ENCODE data around the gene RTP5. TPM values are rescaled to one million over a fixed set of nuclear protein-coding genes. Genes with fewer than 3 reads are reported as not detected.

The RTP5 gene
- total and polyA plus RNA-seq, 3 experiments from 2014 or later, result 0.11 to 0.23 (median 0.18) TPM

DNA sequence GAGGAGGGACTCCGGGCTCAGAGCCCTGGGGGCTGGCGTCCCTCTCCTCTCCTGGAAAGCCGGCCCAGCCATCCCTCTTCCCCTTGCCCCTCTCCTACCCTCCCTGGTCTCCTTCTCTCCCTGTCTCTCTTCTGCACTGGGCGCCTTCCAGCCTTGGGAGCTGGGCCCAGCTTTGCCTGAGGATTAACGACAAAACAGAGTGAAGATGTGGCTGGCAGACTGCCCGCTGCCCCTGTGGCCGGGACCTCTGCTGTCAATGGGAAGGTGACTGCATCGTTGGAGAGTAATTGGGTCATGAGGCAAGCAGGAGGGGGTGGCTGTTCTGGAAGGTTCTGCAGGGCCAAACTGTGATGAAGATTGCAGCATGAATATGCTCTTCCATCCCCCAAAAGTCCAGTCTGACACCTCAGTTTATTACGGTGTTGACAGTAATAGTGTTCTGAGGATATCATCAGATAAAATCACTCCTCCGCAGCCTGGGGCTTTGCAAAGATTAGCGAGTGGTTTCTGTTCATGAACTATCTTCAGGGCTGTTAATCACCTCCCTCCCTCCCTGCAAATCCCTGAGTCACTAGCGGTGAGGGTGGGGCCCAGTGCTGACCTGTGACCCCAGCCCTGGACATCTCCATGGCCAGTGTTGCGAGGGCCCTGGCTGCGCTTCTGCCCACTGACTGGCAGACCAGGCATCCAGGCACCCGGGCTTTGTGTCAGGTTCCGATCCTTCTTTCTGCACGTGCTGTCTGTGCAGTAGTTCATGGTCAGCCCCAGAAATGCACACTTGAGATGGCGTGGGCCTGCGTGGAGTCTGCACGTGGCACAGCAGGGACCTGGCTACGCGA, 23.0 kb downstream of the RTP5 start:
- ChIA-PET CTCF (no interaction called here), POLR2A (no interaction called here)
- peaks cover 0 to 31% (median 9%) of the 10 kb centered on the region in 3 donors for H3K36me3 Mint-ChIP-seq
- H3K36me3 ChIP-seq (ENCODE audit: insufficient read depth, low read length), result no peaks in the 10 kb centered on the region
- H3K4me3 ChIP-seq (ENCODE audit: low read length), result no peak overlapping the region
- H3K27ac ChIP-seq (ENCODE audit: low read depth, low read length), result no peak overlapping the region
- H3K27me3 Mint-ChIP-seq, result peaks cover 0 to 2% of the 10 kb centered on the region in 2 donors
- no peak for DNase-seq
- no peaks in the 10 kb centered on the region for H3K27me3 ChIP-seq (ENCODE audit: insufficient read depth, low read length, poor library complexity, severe bottlenecking)
- H3K4me3 Mint-ChIP-seq, result no peak overlapping the region
- peaks cover 17 to 48% (median 18%) of the 10 kb centered on the region in 3 donors for H3K4me1 Mint-ChIP-seq
- no peak overlapping the region for H3K27ac Mint-ChIP-seq
- no peaks in the 10 kb centered on the region for H3K9me3 ChIP-seq (ENCODE audit: low read length)
- peaks cover 3% of the 10 kb centered on the region for H3K4me1 ChIP-seq (ENCODE audit: insufficient read depth, low read length)
- H3K9me3 Mint-ChIP-seq, result peaks cover 0 to 3% (median 0%) of the 10 kb centered on the region in 5 donors

DNA sequence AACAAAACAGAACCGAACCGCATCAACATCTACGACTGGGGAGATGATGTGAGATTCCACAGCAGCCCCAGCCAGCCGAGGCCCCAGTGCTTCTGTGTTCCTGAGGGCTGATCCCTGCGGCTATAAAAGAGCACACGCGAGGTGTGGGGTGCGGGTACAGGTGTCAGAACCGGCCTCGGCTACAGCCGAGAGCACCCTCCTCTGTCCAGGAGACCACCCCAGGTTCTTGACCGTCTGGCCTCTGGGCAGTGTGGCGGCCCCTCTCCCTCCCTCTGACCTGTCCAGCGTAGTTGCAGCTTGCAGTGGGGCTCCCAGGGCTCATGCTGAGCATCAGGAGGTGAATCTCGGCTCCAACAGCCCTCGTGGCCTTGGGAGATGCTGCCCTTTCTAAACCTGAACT, 23.7 kb downstream of the RTP5 start:
- Mint-ChIP-seq H3K27me3 (peaks cover 0 to 2% of the 10 kb centered on the region in 2 donors), H3K36me3 (peaks cover 0 to 33% (median 11%) of the 10 kb centered on the region in 3 donors), H3K9me3 (peaks cover 0 to 3% (median 0%) of the 10 kb centered on the region in 5 donors), H3K4me3 (no peak overlapping the region), H3K4me1 (peaks cover 11 to 43% (median 14%) of the 10 kb centered on the region in 3 donors), H3K27ac (no peak overlapping the region)
- ChIA-PET CTCF (no interaction called here), POLR2A (no interaction called here)
- Histone ChIP-seq H3K27ac (ENCODE audit: low read depth, low read length) (no peak overlapping the region), H3K4me3 (ENCODE audit: low read length) (no peak overlapping the region), H3K4me1 (ENCODE audit: insufficient read depth, low read length) (no peaks in the 10 kb centered on the region), H3K27me3 (ENCODE audit: insufficient read depth, low read length, poor library complexity, severe bottlenecking) (no peaks in the 10 kb centered on the region), H3K9me3 (ENCODE audit: low read length) (no peaks in the 10 kb centered on the region), H3K36me3 (ENCODE audit: insufficient read depth, low read length) (no peaks in the 10 kb centered on the region)
- no peak for DNase-seq

DNA sequence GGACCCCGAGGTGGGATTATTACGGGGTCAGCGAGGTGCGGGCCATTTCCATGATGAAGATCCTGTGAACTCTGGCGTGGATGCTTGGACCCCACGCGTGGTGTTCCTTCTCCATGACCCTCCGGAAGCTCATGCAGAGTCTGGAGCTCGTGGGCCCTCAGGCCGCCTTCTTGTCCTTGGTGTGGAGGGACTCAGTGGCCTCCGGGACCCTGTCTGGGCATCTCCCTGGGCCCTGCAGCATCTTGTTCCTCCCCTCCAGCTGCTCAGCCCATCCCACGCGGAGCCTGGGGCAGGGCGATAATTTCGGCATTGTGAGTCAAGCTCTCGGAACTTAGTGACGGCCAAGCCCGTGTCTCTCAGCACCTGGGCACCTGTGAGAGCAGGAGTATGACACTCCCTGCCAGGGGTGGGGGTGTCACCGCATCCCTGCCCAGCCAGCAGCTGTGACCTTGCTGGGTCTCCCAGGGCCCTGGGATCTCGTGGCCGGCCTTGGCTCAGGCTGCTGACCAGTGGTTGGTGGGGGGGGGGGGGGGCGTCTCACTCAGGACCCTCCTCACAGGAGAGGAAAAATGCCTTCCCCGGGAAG, 24.6 kb downstream of the RTP5 start:
- Histone ChIP-seq H3K27me3 (ENCODE audit: insufficient read depth, low read length, poor library complexity, severe bottlenecking) (no peaks in the 10 kb centered on the region), H3K9me3 (ENCODE audit: low read length) (no peaks in the 10 kb centered on the region), H3K4me3 (ENCODE audit: low read length) (no peak overlapping the region), H3K4me1 (ENCODE audit: insufficient read depth, low read length) (no peaks in the 10 kb centered on the region), H3K36me3 (ENCODE audit: insufficient read depth, low read length) (no peaks in the 10 kb centered on the region), H3K27ac (ENCODE audit: low read depth, low read length) (no peak overlapping the region)
- H3K4me3 Mint-ChIP-seq, result no peak overlapping the region
- H3K4me1 Mint-ChIP-seq, result peaks cover 6 to 38% (median 9%) of the 10 kb centered on the region in 3 donors
- POLR2A ChIA-PET, result no interaction called here
- CTCF ChIA-PET, result interaction anchor here (1.1 to 1.3 kb wide), 2 partner anchors 15 to 299 kb away, joined by 3 to 4 read pairs; no protein-coding TSS in a partner anchor
- H3K36me3 Mint-ChIP-seq, result peaks cover 0 to 34% (median 11%) of the 10 kb centered on the region in 3 donors
- peaks cover 0 to 2% of the 10 kb centered on the region in 2 donors for H3K27me3 Mint-ChIP-seq
- H3K27ac Mint-ChIP-seq, result no peak overlapping the region
- peak in 1 of 5 donors; percentile 46 for DNase-seq
- H3K9me3 Mint-ChIP-seq, result peaks cover 0 to 3% (median 0%) of the 10 kb centered on the region in 5 donors

DNA sequence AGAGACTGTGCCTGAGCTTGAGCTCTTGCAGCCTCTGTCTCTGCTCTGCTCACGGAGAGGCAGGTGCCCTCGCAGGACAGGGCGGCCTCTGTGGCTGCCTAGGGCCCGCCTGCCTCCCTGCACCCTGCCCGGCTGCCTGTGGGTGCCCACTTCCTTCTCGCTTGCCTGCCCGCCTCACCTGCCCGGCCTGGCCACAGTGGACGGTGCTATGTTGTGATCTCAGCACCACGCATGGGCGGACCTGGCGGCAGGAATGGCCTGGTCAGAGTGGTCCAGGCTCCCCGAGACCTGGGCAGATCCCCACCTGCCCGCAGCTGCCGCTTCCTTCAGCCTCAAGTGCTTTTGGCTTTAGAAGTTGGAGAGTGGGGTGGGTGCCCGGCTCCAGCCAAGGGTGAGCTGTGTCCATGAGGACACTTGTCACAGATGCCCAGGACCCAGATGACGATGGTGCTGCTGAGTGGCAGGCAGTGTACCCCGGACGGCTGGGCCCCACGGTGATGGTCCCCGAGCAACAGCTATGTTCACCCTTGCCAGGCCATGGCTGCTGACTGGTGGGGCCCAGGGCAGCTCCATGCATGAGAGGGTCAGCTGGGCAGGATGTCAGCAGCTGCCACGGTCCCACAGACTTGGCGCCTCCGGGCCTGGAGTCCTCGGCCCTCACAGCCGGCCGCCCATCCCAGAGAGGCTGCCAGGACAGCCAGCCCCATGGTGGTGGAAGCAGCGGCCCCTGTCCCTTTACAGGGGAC, 25.3 kb downstream of the RTP5 start:
- ChIA-PET CTCF (interaction anchor here (1.1 to 1.3 kb wide), 2 partner anchors 16 to 299 kb away, joined by 3 to 4 read pairs; no protein-coding TSS in a partner anchor), POLR2A (no interaction called here)
- H3K4me3 Mint-ChIP-seq, result peak overlapping the region in 1 of 7 donors; percentile 27
- Histone ChIP-seq H3K9me3 (ENCODE audit: low read length) (no peaks in the 10 kb centered on the region), H3K36me3 (ENCODE audit: insufficient read depth, low read length) (no peaks in the 10 kb centered on the region), H3K27me3 (ENCODE audit: insufficient read depth, low read length, poor library complexity, severe bottlenecking) (no peaks in the 10 kb centered on the region), H3K27ac (ENCODE audit: low read depth, low read length) (no peak overlapping the region), H3K4me1 (ENCODE audit: insufficient read depth, low read length) (no peaks in the 10 kb centered on the region), H3K4me3 (ENCODE audit: low read length) (no peak overlapping the region)
- H3K36me3 Mint-ChIP-seq, result peaks cover 0 to 31% (median 7%) of the 10 kb centered on the region in 3 donors
- peaks cover 0 to 2% of the 10 kb centered on the region in 2 donors for H3K27me3 Mint-ChIP-seq
- peaks cover 0 to 3% (median 0%) of the 10 kb centered on the region in 5 donors for H3K9me3 Mint-ChIP-seq
- peaks cover 0 to 31% (median 2%) of the 10 kb centered on the region in 3 donors for H3K4me1 Mint-ChIP-seq
- no peak for DNase-seq
- H3K27ac Mint-ChIP-seq, result peak overlapping the region in 1 of 8 donors; percentile 72

DNA sequence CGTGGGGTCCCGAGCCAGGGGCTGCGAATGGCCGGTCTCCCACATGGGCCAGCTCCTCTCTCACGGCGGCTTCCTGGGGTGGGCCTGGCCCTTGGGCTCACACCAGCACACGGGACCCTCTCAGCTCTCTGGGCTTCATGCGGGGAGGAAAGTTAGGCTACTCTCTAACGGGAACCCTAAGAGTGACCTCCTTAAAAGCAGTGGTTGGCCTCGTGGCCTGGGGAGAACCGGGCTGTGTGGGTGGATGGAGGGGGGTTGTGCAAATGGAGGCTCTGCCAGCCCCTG, 25.8 kb downstream of the RTP5 start:
- H3K27me3 ChIP-seq (ENCODE audit: insufficient read depth, low read length, poor library complexity, severe bottlenecking), result no peaks in the 10 kb centered on the region
- ChIA-PET CTCF (interaction anchor here (1.1 kb wide), 1 partner anchor 300 kb away, joined by 4 read pairs; no protein-coding TSS in a partner anchor), POLR2A (no interaction called here)
- Mint-ChIP-seq H3K27ac (peak overlapping the region in 4 of 8 donors; percentile 26 to 72 (median 56)), H3K27me3 (peaks cover 0 to 2% of the 10 kb centered on the region in 2 donors), H3K9me3 (peaks cover 0 to 3% (median 0%) of the 10 kb centered on the region in 5 donors), H3K4me3 (no peak overlapping the region), H3K4me1 (peaks cover 0 to 26% (median 2%) of the 10 kb centered on the region in 3 donors), H3K36me3 (peaks cover 0 to 31% (median 5%) of the 10 kb centered on the region in 3 donors)
- no peaks in the 10 kb centered on the region for H3K4me1 ChIP-seq (ENCODE audit: insufficient read depth, low read length)
- no peak overlapping the region for H3K27ac ChIP-seq (ENCODE audit: low read depth, low read length)
- DNase-seq, result no peak
- H3K36me3 ChIP-seq (ENCODE audit: insufficient read depth, low read length), result no peaks in the 10 kb centered on the region
- no peak overlapping the region for H3K4me3 ChIP-seq (ENCODE audit: low read length)
- H3K9me3 ChIP-seq (ENCODE audit: low read length), result no peaks in the 10 kb centered on the region

DNA sequence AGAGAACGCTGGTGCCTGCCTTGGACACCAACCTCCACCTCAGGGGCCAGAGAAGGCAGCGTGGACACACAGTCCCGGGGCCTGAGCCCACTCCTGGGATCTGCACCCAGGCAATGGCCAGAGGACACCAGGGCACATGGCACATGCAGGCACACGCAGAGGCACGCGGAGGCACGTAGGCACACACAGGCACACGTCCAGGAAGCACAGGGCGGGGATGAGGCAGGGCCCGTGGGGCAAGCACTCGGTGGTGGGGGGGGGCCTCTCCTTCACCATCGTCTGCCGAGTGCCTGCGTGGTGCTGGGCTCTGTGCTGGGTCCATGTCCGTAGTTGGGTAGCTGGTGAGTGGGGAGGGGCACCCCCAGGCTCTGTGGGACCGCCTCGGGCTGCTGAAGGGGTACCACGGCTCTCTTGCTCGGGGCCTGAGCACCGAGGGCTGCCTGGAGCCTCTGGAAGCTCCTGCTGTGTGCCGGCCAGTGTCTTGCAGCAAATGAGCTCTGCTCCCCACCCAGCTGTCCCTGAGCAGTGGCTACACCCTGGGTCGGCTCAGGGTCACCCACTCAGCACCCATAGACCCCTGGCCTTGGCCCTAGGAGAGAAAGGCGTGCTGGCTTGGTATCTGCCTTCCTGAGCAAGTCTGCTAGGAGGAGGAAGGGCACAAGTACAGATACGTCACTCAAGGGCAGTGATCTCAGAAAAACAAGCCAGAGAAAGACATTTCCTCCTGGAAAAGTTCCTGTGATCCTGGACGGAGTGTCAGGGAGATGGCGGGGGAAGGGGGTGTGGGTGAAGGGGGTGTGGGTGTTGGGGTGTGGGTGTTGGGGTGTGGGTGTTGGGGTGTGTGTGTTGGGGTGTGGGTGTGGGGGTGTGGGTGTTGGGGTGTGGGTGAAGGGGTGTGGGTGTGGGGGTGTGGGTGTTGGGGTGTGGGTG, 26.4 kb downstream of the RTP5 start:
- Histone ChIP-seq H3K36me3 (ENCODE audit: insufficient read depth, low read length) (no peaks in the 10 kb centered on the region), H3K4me1 (ENCODE audit: insufficient read depth, low read length) (no peaks in the 10 kb centered on the region), H3K27ac (ENCODE audit: low read depth, low read length) (no peak overlapping the region), H3K27me3 (ENCODE audit: insufficient read depth, low read length, poor library complexity, severe bottlenecking) (no peaks in the 10 kb centered on the region), H3K9me3 (ENCODE audit: low read length) (no peaks in the 10 kb centered on the region), H3K4me3 (ENCODE audit: low read length) (no peak overlapping the region)
- Mint-ChIP-seq H3K36me3 (peaks cover 0 to 33% (median 5%) of the 10 kb centered on the region in 3 donors), H3K4me3 (peak overlapping the region in 2 of 7 donors; percentile 15 to 55), H3K4me1 (peaks cover 0 to 25% (median 2%) of the 10 kb centered on the region in 3 donors), H3K27me3 (peaks cover 0 to 2% of the 10 kb centered on the region in 2 donors), H3K27ac (peak overlapping the region in 5 of 8 donors; percentile 47 to 84 (median 82)), H3K9me3 (peaks cover 0 to 3% (median 0%) of the 10 kb centered on the region in 5 donors)
- ChIA-PET POLR2A (no interaction called here), CTCF (no interaction called here)
- peak in 2 of 5 donors; percentile 28 to 57 for DNase-seq

DNA sequence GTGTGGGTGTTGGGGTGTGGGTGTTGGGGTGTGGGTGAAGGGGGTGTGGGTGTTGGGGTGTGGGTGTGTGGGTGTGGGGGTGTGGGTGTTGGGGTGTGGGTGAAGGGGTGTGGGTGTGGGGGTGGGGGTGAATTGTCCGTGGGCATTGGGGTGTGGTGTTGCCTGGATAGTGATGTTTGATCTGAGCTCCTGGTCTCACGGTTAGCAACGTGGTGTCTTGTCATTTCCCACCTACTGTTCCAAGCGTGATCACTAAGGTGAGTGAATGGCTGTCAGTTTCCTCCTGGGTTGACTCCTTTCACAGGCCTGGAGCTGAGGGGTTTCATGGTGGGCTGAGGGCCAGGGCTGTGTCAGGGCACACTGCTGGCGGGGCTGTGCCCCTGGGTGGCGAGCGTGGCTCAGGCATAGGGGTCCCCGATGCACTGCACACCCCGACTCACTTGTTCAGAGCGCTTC, 27.2 kb downstream of the RTP5 start:
- H3K27ac Mint-ChIP-seq, result peak overlapping the region in 1 of 8 donors; percentile 54
- peaks cover 0 to 3% (median 0%) of the 10 kb centered on the region in 5 donors for H3K9me3 Mint-ChIP-seq
- H3K4me3 Mint-ChIP-seq, result no peak overlapping the region
- H3K36me3 Mint-ChIP-seq, result peaks cover 0 to 35% (median 4%) of the 10 kb centered on the region in 3 donors
- peaks cover 0 to 25% (median 7%) of the 10 kb centered on the region in 3 donors for H3K4me1 Mint-ChIP-seq
- H3K9me3 ChIP-seq (ENCODE audit: low read length), result no peaks in the 10 kb centered on the region
- peaks cover 0 to 2% of the 10 kb centered on the region in 2 donors for H3K27me3 Mint-ChIP-seq
- ChIA-PET POLR2A (no interaction called here), CTCF (no interaction called here)
- H3K36me3 ChIP-seq (ENCODE audit: insufficient read depth, low read length), result no peaks in the 10 kb centered on the region
- H3K27ac ChIP-seq (ENCODE audit: low read depth, low read length), result no peak overlapping the region
- H3K27me3 ChIP-seq (ENCODE audit: insufficient read depth, low read length, poor library complexity, severe bottlenecking), result no peaks in the 10 kb centered on the region
- DNase-seq, result no peak
- no peak overlapping the region for H3K4me3 ChIP-seq (ENCODE audit: low read length)
- H3K4me1 ChIP-seq (ENCODE audit: insufficient read depth, low read length), result no peaks in the 10 kb centered on the region

Measured in CD8-positive, alpha-beta memory T cell (primary cell).